GM12801 (cell line): ENCODE results near the gene H19.

ENCODE experiments used
- TF ChIP-seq, protein P1 (sequence below): IDR thresholded peaks from one replicate; pipeline ENCODE4 v1.5.1; 2011; ENCODE audit warnings: control low read depth; ENCODE audit not compliant: insufficient read length; ENCODE audit errors: extremely low read depth

H19 gene

DNA sequence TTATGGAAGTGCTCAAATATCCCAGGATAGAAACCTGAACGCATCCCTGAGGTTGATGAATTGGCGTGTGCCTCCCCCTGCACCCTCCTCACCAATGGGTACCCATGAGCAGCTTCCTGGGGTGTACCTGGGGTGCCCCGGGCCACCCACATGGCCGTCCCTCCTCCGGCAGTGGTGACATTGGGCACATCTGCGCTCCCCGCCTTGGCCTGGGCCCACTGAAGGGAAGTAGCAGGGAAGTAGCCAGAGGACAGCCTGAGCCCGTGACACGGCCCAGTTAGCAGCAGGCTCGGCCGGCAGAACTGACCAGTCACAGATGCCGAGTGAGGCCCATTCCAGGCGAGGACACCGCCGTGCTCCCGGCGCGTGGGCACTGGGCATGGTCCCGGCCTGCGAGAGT lies 33.8 kb downstream of the H19 start:
- TF ChIP-seq, protein P1, sequence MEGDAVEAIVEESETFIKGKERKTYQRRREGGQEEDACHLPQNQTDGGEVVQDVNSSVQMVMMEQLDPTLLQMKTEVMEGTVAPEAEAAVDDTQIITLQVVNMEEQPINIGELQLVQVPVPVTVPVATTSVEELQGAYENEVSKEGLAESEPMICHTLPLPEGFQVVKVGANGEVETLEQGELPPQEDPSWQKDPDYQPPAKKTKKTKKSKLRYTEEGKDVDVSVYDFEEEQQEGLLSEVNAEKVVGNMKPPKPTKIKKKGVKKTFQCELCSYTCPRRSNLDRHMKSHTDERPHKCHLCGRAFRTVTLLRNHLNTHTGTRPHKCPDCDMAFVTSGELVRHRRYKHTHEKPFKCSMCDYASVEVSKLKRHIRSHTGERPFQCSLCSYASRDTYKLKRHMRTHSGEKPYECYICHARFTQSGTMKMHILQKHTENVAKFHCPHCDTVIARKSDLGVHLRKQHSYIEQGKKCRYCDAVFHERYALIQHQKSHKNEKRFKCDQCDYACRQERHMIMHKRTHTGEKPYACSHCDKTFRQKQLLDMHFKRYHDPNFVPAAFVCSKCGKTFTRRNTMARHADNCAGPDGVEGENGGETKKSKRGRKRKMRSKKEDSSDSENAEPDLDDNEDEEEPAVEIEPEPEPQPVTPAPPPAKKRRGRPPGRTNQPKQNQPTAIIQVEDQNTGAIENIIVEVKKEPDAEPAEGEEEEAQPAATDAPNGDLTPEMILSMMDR: no peak

DNA sequence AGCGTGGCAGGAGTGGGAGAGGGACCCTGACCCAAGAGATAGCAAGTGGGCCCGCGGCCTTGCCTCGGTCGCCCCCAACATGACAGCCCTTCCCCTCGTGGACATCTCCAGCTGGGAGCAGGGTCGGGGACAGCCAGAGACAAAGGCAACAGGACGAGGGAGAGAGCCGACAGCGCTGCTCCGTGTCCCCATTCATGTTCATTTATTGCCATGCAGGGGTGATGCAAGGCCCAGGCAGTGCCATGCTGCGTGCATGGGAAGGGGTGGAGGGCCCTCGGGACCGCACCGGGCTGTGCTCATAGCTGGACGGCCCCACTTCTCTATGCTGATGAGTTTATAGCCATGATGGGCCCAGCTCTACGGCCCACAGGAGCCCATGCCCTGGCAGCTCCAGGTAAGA lies 37.9 kb downstream of the H19 start:
- TF ChIP-seq, protein P1: no peak

DNA sequence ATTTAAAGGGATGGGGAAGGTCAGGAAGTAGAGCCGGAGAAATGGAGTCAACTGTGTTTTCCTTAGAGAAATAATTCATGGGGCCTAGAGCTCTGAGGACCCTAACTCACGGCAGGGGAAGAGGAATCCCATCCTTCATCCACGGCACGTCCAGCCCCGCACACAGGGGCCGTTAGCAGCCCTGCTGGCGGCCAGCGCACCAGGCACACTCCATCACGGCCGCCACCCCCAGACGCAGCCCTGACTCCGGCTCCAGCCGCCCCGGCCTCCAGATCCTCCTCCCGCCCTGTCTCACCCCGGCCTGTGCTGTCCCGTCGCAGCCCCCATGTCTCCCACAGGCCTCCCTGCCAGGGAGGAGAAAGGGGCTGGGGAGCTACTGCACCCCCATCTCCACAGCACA lies 39.3 kb downstream of the H19 start:
- TF ChIP-seq, protein P1: no peak

DNA sequence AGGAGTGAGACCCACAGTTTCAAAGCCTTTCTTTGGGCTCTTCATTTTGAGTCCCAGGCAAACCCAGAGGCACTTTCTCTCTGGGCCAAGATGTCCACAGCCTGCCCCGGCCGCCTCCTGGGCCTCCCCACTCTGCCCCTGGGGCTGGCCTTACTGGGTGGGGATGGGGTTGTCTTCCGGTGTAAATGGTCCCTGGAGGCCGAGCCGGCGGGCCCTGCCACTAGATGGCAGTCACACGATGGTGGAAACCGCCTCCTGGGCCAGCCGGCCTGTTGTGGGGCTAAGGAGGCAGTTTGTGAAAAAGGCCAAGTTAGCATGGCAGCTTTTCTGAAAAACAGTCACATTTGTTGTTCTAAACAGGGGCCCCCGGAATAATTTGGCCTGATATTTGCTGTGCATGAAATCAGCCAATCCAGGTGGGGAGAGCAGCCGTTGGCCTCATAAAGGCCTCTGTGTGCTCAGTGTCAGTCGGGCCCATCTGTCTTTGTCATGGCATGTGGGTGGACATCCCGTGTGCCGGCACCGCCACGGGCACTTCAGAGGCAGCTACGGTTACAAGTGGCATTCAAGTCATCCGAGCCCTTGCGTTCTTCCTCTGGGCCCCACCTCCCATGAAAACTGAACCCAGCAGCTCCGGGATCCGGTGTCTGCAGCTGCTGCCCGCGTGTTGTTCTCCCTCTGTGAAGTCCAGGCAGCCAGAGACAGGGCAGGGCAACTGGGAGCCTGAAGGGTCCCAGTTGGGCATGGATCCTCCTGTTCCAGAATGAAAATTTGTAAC lies 44.0 kb downstream of the H19 start:
- TF ChIP-seq, protein P1: no peak

DNA sequence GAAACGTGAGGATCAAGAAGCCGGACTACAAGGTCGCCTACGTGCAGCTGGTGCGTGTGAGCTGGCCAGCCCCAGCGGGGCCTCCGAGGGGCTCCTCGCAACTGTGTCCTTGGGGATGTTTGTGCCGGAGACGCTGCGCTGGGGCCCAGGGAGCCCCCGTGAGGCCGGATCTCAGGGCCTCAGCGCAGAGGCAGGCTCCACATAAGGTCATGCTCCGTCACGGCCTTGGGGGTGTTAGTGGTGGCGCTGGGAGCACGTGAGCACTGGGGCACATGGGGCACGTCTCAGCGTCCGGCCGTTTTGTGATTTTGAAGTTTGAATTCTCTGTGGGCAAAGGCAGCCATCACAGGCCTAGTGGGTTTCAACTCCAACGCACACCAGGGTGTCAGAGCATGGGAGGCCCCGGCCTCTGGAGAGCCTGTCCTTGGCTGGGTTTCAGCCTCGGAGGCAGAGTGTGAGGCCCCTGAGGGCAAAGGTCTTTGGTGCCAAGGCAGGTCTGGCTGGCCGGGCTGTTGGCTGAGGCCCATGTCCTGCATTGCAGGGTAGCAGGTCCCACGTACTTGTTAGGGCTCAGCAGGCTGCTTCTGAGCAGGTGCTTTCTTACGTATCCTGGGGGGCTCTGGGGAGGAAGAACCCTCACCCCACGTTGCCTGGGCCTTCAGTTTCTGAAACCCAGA lies 44.7 kb downstream of the H19 start:
- TF ChIP-seq, protein P1: no peak

DNA sequence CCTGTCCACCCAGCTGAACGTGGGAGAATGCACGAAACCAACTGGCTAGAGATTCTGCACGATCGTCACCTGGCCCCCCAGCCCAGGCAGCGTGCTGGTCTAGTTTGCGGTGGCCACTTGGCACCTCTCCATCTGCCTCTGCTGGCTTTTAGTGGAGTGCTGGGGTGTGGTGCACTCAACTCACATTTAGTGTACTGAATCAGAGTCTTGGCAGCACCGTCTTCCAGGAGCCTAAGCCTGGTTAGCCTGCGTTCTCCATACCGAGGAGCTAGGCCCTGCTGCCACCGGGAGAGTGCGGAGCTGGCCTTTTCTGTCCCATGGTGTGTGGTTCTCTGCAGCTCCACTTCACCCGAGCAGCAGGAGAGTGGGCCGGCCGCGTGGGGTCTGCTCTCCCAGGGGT lies 47.7 kb downstream of the H19 start:
- TF ChIP-seq, protein P1: no peak

DNA sequence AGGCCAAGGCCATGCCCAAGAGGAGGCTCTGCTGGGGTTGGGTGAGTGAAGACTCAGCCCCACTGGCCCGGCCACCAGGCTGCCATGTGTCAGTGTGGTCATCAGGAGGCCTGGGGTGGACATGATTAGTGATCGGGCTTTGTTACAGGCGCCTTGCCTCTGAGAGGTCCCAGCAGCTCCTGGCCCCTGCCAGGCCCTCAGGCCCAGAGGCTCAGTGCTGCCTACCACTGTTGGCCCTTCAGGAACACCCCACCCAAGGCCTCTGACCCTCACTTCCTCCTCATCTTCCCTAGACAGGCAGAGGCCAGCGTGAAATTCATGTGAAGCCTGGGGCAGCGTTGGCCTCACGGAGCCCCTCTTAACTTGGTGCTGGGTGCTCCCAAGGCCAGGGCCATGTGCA lies 48.3 kb downstream of the H19 start:
- TF ChIP-seq, protein P1: no peak
